NOMO-1 treated with dmso at 0.1 percent for 144 hours (cell line): ENCODE results near the gene KRT5.
"Not testable (repeated sequence)": the region's sequence is repeated elsewhere in the genome, so short reads cannot be mapped to it uniquely, and the experiment has no call there.

Experiments
- DNase-seq: peaks from one replicate; lab custom pipeline; 2025; ENCODE audit not compliant: unreplicated experiment; lab: John Stamatoyannopoulos, UW

Gene KRT5

DNA sequence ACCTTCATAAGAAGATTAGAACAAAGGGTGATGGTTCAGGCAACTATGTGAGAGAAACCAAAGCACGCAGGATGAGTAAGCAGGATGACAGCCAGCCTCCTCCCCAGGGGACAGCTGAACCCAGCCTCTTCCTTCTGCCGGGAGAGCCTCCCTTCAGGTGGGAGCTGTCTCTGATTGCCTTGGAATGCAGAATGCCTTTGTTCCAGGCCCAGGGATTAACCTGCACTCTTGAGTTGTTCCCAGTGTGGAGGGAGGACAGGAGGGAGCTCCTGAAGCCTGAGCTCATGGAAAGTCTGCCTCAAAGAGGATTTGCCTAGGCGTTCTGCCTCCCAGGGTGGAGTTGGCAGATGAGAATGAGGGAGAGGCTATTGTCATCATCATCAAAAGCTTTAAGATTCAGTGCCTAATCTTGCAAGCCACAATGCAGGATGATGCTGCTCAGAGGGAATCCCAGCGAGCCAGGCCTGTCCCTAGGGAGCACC, 23.6 kb downstream of the KRT5 start:
- no peak for DNase-seq

DNA sequence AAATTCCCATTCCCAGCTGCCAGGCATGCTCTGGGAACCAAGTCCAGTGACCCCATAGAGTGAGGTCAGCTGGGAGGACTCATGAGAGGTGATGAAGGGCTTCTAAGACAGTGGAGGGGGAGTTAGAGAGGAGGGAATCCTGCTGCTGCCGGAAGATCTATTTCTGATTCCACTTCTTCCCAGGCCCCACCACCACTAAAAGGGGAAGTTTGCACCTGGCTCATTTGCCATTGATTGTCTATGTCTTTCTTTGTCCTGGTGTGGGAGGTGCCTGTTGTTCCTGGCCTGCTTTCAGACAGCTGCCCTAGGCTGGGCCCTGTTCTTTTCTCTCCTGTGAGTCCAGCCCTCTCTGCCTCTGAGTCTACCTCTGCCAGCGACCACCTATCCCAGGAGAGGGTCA, 24.1 kb downstream of the KRT5 start:
- DNase-seq: no peak

DNA sequence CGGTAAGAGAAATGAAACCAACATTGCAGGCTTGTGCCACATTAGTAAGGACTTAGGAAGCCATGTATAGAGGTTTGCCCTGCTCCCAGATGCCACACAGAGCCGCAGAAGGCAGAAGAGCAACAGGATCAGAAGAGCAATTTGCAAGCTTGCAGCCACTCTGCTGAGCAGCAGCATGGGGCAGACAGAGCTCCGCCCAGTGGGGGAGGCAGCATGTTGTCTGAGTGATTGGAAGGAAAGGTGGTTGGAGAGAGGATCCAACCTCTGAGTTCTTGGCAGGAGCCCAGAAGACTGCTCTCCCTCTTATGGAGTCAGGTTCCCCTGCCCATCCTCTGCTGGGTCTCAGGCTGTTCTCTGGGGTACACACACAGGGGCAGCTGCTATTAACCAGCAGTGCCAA, 24.8 kb downstream of the KRT5 start:
- DNase-seq: no peak

DNA sequence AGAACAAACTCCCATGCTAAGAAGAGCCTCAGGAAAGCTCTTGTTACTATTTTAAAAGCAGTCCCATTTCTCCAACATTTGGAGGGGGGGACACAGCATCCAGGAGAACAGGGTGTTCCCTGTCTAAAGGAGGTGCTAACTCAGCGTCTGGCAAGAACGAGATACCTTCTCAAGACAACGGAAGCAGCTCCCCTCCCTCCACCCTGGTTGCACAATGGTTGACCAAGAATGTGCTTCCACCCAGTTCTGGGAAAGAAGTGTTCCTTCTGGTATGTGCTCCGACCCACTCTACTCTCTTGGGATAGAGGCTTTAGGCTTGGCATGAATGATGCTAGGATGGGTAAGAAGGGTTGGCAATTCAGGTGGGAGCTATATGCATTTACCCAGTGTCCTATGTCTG, 25.7 kb downstream of the KRT5 start:
- DNase-seq: no peak

DNA sequence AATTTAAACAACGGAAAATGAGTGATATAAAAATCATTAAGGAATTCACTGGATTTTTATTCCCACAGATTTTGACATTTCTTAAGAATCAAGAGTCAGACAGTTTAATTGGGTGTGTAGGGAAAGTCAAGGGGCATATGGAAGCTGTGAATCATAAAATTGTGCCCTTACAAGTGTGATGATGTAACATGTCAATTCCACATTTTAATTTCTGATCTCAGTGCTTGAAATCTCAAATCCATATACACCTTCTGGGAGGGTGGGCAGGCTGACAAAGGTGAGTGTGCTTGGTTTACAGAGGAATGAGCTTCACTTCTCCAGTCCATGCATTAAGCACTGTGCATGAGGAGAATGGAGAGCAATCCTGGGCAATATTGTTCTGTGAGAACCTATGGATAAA, 26.1 kb downstream of the KRT5 start:
- DNase-seq: no peak

DNA sequence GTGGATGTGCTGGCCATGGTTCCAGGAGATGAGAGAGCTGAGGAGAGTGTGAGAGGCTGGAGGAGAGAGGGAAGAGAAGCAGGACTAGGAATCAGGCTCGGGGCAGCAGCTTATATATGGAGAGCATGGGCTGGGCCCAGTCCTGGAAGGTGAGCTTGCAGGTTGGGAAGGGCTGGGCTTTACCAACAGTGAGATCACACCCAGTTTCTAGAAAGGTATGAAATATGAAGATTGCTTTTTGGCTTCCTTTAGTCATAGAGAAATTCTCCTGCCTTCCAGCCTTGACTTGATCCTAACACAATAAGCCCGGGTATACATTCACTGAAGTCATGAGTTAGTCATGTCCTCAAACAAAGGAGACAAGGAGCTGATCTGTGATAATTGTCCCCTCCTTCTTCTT, 27.0 kb downstream of the KRT5 start, which contains the start of gene KRT6A:
Gene KRT6A, minus strand, starts transcription at position 86 of the 400 bp plus-strand sequence. Its CDS starts 69 bp downstream, at position 17.
- no peak for DNase-seq

DNA sequence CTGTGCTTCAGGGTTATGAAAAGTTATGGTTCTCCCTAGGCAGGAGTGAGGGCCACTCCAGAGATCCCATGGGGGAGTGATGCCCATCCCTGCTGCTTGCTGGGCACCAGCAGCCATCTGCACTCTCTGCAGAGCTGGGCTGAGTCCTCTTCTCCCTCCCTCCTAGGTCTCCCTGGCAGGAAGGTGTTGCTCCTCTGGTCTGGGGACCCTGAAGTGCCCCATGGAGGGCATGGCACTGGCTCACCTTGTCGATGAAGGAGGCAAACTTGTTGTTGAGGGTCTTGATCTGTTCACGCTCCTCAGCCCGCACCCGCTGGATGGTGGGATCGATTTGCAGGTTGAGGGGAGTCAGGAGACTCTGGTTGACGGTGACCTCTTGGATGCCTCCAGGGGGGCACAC, 27.8 kb downstream of the KRT5 start:
- not testable (repeated sequence) for DNase-seq

DNA sequence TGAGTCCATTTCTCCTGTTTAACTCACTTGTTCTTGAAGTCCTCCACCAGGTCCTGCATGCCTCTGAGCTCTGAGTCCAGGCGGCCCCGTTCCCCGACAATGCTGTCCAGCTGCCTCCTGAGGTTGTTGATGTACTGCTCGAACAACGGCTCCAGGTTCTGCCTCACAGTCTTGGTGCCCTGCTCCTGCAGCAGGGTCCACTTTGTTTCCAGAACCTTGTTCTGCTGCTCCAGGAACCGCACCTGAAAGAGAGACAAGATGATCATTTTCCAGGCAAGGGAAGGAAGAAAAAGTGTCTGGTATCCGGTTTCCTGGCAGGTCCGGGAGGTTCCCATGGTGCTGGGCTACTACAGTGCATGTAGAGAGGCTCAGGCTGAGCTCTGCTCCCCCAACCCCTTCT, 28.7 kb downstream of the KRT5 start:
- DNase-seq: not testable (repeated sequence)

DNA sequence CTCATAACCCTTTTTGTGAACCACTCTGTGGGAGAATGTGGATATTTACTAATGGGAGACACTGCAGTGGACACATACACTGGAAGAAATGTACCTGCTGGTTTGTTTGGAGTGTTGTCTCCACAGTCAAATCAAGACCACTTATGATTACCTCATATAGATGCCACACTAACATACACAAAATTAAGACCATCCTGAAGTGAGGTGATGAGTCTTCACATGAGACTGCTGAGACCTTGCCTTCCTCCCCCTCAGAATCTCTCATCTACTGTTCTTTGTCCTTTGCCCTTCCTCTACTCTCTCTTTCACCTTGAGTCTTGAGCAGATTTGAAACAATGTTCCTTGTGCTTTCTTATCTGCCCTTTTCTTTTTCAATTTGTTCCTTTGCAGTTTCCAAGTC, 31.5 kb downstream of the KRT5 start:
- no peak for DNase-seq

DNA sequence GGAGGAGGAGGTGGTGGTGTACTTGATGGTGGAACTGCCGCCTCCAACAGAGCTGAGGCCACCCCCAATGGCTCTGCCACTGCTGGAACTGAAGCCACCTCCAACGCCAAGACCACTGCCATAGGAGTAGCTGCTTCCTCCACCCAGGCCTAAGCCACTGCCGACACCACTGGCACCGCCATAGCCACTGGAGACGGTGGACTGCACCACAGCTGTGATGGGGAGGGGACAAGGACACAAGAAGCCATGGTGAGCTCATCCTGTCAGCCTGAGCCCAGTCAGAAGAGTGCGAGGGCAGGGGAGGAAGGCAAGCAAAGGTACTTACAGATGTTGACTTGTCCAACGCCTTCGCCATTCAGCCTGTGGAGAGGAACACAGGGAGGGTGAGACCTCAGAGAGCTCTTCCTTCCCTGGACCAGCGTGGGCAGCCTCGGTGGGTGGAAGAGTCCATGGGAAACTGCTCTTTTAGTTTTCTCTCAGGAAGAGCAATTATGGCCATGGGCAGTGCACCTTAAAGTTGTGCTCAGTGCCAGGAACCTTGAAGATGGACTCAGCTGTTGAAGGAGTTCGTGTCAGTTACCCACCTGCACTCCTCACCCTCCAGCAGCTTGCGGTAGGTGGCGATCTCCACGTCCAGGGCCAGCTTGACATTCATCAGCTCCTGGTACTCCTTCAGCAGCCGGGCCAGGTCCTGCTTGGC, 32.3 kb downstream of the KRT5 start:
- not testable (repeated sequence) for DNase-seq

DNA sequence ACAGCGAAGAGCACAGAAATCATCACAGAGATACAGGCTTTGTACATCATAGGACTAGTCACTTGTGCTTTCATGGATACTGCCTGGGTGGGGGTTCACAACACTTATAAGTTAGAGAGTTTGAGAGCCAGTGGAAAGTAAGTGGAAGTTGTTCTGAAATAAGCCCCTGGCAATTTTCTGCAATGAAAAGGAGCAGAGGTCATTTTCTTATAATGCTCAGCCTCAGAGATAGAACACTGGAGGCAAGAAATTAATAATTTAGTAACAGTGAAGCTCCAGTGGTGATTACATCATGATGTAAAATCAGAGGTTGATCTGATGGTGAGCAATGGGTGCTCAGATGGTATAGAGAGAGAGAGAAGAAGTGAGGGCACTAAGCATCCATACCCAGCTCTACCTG, 33.0 kb downstream of the KRT5 start:
- DNase-seq: no peak

DNA sequence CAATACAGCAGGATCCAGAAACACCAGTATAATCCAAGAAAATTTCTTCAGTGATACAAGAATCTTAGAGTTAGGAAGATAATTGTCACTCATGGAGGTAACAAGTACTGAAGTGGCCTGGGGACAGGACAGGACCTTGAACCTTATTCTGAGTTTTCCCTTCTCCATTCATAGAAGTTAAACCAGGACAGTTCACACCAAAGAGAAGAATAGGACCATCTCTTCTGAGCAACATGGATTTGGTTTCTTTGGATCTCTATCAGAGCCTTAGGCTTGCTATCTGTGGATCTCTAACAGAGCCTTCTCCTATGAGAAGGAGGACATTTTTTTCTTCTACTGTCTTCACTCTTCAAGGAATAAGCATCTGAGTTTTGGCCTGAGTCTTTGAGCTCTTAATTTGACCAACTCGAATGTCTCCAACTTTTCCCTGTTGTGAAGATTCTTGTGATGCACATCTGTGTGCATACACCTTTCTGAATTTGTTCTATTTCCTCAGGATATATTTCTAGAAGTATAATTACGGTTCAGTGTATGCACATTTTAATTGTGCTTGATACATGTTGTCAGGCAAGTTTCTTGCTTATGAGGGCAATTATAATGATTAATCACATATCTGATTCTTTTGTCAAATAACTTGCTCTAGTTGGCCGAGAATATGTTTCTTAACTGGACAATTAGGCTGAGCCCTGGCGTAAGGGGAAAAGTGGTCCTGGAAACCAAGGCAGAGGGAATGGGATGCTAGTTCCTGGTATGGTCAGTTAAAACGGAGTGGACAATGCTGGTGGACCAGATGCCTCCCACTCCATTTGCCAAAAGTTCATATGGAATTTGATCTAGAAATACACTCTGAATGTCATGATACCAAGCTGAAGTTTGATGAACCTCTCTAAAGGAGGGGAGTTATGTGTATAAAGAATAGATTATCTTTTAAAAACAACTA, 33.8 kb downstream of the KRT5 start:
- DNase-seq: no peak

DNA sequence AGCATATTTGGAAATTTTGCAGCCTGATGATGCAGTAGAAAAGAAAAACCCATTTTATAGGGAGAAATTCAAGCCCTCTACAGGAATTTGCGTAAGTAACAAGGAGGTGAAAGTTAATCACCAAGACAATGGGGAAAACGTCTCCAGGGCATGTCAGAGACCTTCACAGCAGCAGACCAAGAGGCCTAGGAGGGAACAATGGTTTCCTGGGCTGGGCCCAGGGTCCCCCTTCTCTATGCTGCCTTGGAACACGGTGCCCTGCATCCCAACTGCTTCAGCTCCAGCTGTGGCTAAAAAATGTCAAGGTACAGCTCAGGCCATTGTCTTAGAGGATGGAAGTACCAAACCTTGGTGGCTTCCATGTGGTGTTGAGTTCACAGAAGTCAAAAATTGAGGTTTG, 40.1 kb downstream of the KRT5 start:
- DNase-seq: no peak

DNA sequence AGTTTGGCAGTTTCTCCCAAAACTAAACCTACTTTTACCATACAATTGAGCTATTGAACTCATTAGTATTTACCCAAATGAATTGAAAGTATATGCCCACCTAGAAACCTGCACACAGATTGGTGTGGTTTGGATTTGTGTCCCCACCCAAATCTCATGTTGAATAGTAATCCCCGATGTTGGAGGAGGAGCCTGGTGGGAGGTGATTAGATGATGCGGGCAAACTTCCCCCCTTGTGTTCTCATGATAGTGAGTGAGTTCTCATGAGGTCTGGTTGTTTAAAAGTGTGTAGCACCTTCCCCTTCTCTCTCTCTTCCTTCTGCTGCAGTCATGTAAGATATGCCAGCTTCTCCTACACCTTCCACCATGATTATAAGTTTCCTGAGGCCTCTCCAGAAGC, 42.5 kb downstream of the KRT5 start:
- no peak for DNase-seq

DNA sequence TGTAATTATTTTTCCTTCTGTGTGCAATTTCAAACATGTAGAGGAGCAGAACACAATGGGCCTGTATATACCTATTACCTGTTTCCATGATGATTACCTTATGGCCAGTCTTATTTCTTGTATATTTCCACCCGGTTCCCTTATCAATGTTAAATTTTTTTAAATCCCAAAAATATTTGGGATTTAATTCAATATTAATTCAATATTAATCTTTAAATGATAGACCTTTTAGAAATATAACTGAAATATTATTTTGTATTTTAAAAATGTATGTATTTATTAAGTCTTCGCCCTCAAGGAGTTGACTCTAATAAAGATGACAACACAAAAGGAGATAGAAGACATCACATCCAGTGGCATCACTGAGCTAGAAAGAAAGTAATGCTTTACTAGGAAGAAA, 46.0 kb downstream of the KRT5 start:
- no peak for DNase-seq

DNA sequence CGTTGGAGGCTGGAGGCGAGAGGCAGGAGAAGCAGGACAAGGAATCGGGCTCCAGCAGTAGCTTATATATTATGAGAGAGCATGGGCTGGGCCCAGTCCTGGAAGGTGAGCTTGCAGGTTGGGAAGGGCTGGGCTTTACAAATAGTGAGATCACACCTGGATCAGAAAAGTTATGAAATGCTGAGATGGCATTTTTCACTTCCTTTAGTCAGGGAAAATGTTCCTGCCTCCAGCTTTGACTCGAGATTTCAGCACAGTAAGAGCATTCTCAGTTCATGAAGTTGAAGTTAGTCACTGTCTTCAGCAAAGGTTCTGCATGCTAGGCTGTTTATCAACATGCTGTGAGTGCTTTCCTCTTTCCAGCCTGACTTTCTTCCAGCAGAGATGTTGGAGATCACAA, 46.4 kb downstream of the KRT5 start, which contains the start of gene KRT6C:
Gene KRT6C, minus strand, starts transcription at position 38 of the 400 bp plus-strand sequence. CDS start 68 bp downstream, outside the sequence.
- DNase-seq: no peak

DNA sequence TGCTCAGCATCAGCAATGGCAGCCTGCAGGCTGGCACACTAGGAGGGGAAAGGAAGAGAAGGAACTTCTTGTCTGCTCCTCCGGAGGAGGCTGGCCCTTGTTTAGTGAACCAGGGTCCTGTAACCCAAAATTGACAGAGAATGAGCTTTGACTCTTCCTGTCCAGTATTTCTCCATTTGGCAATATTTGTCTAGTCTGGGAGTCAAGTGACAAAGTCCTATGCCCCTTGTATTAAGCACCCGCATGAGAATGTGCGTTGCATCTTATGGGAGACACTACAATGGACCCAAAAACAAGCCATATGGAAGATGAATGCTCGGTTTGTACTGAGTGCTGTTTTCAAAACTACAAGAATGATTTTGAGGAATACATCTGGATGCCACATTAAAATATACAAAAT, 50.3 kb downstream of the KRT5 start:
- DNase-seq: no peak

DNA sequence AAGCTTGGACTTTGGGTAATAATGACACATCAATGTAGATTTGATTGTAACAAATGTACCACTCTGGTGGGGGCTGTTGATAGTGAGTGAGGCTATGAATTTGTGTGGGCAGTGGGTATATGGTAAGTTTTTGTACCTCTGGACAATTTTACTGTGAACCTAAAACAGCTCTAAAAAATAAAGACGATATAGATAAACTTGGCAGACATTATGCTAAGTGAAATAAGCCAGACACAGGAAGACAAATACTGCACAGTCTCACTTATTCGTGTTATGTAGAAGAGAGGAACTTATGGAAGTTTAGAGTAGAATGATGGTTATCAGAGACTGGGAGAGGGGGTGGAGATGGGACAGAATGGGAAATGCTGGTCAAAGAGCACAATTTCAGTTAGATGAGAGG, 55.3 kb downstream of the KRT5 start:
- DNase-seq: no peak
